GM12865 (cell line): ENCODE results near the gene CACNA1B.
"Not testable (repeated sequence)": the region's sequence is repeated elsewhere in the genome, so short reads cannot be mapped to it uniquely, and the experiment has no call there.

Source experiments
- DNase-seq: peaks from one replicate; pipeline ENCODE4 v3.0.0; 2010; ENCODE audit warnings: low read depth
- H3K4me3 ChIP-seq: 2 replicates; pipeline ENCODE4 v1.5.1; 2011; ENCODE audit warnings: mild to moderate bottlenecking, low read depth, low read length, control low read depth
- CTCF ChIP-seq: IDR thresholded peaks from 2 replicates; pipeline ENCODE4 v1.5.1; 2011; ENCODE audit warnings: low read length, control low read depth, low read depth, inconsistent platforms; ENCODE audit not compliant: insufficient read depth; ENCODE audit errors: missing control alignments

The CACNA1B gene

DNA sequence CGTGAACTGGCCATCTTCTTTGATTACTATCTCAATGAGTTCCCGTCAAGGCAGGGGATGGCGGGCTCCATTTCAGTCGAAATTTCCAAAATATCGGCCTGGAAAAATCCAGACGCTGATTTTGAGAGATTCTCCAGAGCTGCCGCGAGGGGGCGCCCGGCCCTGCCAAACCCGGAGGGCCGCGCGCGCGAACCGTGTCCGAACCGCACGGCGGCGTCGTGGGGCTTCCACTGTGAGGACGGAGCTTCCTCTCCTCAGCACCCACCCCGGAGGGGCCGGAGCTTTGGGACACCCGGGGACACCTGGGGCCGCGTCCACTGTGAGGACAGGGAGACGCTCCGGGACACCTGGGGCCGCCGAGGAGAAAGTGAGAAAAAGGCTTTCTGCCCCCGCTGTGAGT, 270.0 kb downstream of the CACNA1B start:
- peak; percentile 4 for TF ChIP-seq CTCF
- not testable (repeated sequence) for H3K4me3 ChIP-seq
- DNase-seq: peak; percentile 22

GRCh38 chr9:138149672-138150656, 272.4 kb downstream of the CACNA1B start:
- peak; percentile 15 for TF ChIP-seq CTCF
- not testable (repeated sequence) for DNase-seq
- H3K4me3 ChIP-seq: peak overlapping the region; percentile 17

DNA sequence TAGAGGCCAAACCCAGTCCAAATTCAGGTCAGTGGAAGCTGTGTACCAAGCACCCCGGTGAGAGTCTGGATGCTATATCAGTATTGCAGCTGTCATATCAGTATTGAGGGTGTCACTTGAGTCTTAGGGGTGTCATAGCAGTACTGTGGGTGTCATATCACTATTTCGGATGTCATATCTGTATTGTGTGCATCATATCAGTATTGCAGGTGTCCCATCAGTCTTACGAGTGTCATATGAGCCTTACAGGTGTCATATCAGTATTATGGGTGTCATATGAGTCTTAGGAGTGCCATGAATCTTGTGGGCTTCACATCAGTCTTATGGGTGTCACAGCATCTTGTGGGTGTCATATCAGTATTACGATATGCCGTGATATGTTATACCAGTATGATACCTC, 278.2 kb downstream of the CACNA1B start:
- DNase-seq, H3K4me3 ChIP-seq: not testable (repeated sequence)

DNA sequence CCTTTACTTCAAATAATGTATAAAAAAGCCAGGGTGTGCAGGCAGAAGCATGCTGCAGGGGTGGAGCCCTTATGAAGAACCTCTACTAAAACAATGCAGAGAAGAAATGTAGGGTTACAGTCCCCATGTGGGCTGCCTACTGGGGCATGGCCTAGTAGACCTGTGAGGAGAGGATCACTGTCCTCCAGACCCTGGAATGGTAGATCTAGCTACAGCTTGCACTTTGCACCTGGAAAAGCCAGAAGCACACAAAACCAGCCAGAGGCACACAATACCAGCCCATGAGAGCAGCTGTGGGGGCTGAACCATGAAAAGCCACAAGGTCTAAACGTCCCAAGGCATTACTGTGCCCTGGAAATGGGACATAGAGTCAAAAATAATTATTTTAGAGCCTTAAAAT, 289.2 kb downstream of the CACNA1B start:
- not testable (repeated sequence) for DNase-seq, H3K4me3 ChIP-seq
